ENCODE data around the gene HSPA9. TPM values are rescaled to one million over a fixed set of nuclear protein-coding genes. Genes with fewer than 3 reads are reported as not detected.

HSPA9 gene
- polyA plus RNA-seq, 1 donor (not counting 4 experiments of a cell fraction or from before 2014, with no cell fraction given), result 195 TPM

DNA sequence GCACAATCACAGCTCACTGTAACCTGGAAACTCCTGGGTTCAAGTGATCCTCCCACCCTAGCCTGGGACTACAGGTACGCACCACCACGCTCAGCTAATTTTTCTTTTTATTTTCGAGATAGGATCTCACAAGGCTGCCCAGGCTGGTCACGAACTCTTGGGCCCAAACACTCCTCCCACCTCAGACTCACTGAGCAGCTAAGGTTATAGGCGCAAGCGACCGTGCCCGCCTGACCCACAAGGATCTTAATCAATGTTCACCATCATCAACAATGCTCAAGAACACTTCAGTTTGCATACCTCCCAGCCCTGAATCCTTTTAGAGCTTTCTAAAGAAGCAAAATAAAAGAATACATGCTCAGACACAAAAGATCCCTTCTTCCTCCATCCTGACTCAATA is 45.4 kb downstream of the HSPA9 start:
- Histone ChIP-seq H3K27ac (ENCODE audit: control insufficient read depth, insufficient read depth, low read length) (no peak overlapping the region), H3K27me3 (ENCODE audit: control insufficient read depth, extremely low read depth, insufficient read depth, low read length) (no peaks in the 10 kb centered on the region), H3K79me2 (ENCODE audit: control insufficient read depth, insufficient read depth, low read length) (peaks cover 97% of the 10 kb centered on the region), H3K36me3 (ENCODE audit: control insufficient read depth in 2 of 2, extremely low read depth in 1 of 2, insufficient read depth in 2 of 2, low read length in 2 of 2) (peaks cover 7 to 35% of the 10 kb centered on the region in 2 experiments), H3K9me1 (ENCODE audit: control insufficient read depth, extremely low read depth, insufficient read depth, low read length) (no peaks in the 10 kb centered on the region), H3K4me2 (ENCODE audit: control insufficient read depth, extremely low read depth, insufficient read depth, low read depth, low read length) (no peak overlapping the region), H3K4me1 (ENCODE audit: control insufficient read depth, extremely low read depth, insufficient read depth, low read length) (peaks cover 14% of the 10 kb centered on the region), H3K4me3 (ENCODE audit: control insufficient read depth in 2 of 3, extremely low read depth in 1 of 3, insufficient read depth in 2 of 3, low read depth in 1 of 3, low read length in 3 of 3) (no peak overlapping the region), H4K20me1 (ENCODE audit: control insufficient read depth, extremely low read depth, insufficient read depth, low read length) (peaks cover 13% of the 10 kb centered on the region), H3K9ac (ENCODE audit: control insufficient read depth, extremely low read depth, insufficient read depth, low read length) (no peak overlapping the region), H2AFZ (ENCODE audit: control insufficient read depth, low read length) (no peak overlapping the region), H3K9me3 (ENCODE audit: control insufficient read depth, low read depth, low read length) (no peaks in the 10 kb centered on the region)
- FAIRE-seq (no peak), DNase-seq (ENCODE audit: low read depth, low spot score) (no peak)
- dilution Hi-C loops (cut with MboI; ENCODE audit: extremely low pct_ligation_motif_present, low sequenced_read_pairs), result no loop called here
- no peak for TF ChIP-seq CTCF (optimal IDR thresholded peaks at IDR 0.05 in 1 of 3, IDR thresholded peaks at IDR 0.05 in 1 of 3, conservative IDR thresholded peaks at IDR 0.05 in 1 of 3; ENCODE audit: extremely low read depth in 1 of 3, insufficient read depth in 2 of 3, low read length in 3 of 3)
- TF ChIP-seq EZH2 (IDR thresholded peaks at IDR 0.05; ENCODE audit: low read length), result no peak

GRCh38 chr5:138528744-138529469 is 46.3 kb downstream of the HSPA9 start:
- no peak overlapping the region for H3K4me3 ChIP-seq (ENCODE audit: control insufficient read depth in 2 of 3, extremely low read depth in 1 of 3, insufficient read depth in 2 of 3, low read depth in 1 of 3, low read length in 3 of 3)
- no peak overlapping the region for H3K9ac ChIP-seq (ENCODE audit: control insufficient read depth, extremely low read depth, insufficient read depth, low read length)
- H3K4me2 ChIP-seq (ENCODE audit: control insufficient read depth, extremely low read depth, insufficient read depth, low read depth, low read length), result no peak overlapping the region
- H4K20me1 ChIP-seq (ENCODE audit: control insufficient read depth, extremely low read depth, insufficient read depth, low read length), result peaks cover 13% of the 10 kb centered on the region
- no peak overlapping the region for H2AFZ ChIP-seq (ENCODE audit: control insufficient read depth, low read length)
- no peak for TF ChIP-seq CTCF (optimal IDR thresholded peaks at IDR 0.05 in 1 of 3, IDR thresholded peaks at IDR 0.05 in 1 of 3, conservative IDR thresholded peaks at IDR 0.05 in 1 of 3; ENCODE audit: extremely low read depth in 1 of 3, insufficient read depth in 2 of 3, low read length in 3 of 3)
- TF ChIP-seq EZH2 (IDR thresholded peaks at IDR 0.05; ENCODE audit: low read length), result no peak
- H3K4me1 ChIP-seq (ENCODE audit: control insufficient read depth, extremely low read depth, insufficient read depth, low read length), result peaks cover 14% of the 10 kb centered on the region
- H3K27me3 ChIP-seq (ENCODE audit: control insufficient read depth, extremely low read depth, insufficient read depth, low read length), result no peaks in the 10 kb centered on the region
- no peak overlapping the region for H3K27ac ChIP-seq (ENCODE audit: control insufficient read depth, insufficient read depth, low read length)
- H3K9me3 ChIP-seq (ENCODE audit: control insufficient read depth, low read depth, low read length), result no peaks in the 10 kb centered on the region
- FAIRE-seq, result no peak
- peaks cover 95% of the 10 kb centered on the region for H3K79me2 ChIP-seq (ENCODE audit: control insufficient read depth, insufficient read depth, low read length)
- dilution Hi-C loops (cut with MboI; ENCODE audit: extremely low pct_ligation_motif_present, low sequenced_read_pairs), result no loop called here
- no peaks in the 10 kb centered on the region for H3K9me1 ChIP-seq (ENCODE audit: control insufficient read depth, extremely low read depth, insufficient read depth, low read length)
- no peak for DNase-seq (ENCODE audit: low read depth, low spot score)
- H3K36me3 ChIP-seq (ENCODE audit: control insufficient read depth in 2 of 2, extremely low read depth in 1 of 2, insufficient read depth in 2 of 2, low read length in 2 of 2), result peaks cover 7 to 28% of the 10 kb centered on the region in 2 experiments
